Gastrocnemius medialis (tissue), 4 donors: ENCODE measurements around the gene TBX5. TPM values are rescaled to one million over a fixed set of nuclear protein-coding genes. Genes with fewer than 3 reads are reported as not detected.

Source experiments
- ATAC-seq, 2 donors: fragments of 150-250 bp; one replicate each; pipeline ENCODE4 v1.9.1; 2016
- DNase-seq, 2 donors: peaks; one replicate each; pipeline ENCODE4 v3.0.0-alpha.2; 2019
- H3K27ac ChIP-seq, 4 donors: fragments of 200-600 bp; sonication (generic); 1 replicate in 1 of 4; 2 replicates in 3 of 4; pipeline ENCODE4 v1.5.1; 2016 to 2018; ENCODE audit warnings: mild to moderate bottlenecking in 2 of 4, moderate library complexity in 1 of 4
- H3K27me3 ChIP-seq, 3 donors: fragments of 200-600 bp; sonication (generic) in 2 of 3; 1 replicate in 1 of 3; 2 replicates in 2 of 3; pipeline versions ENCODE4 v1.5.1 to v1.6.0; 2016 to 2019; ENCODE audit warnings: mild to moderate bottlenecking in 1 of 3, moderate library complexity in 1 of 3
- H3K36me3 ChIP-seq, 2 donors: fragments of 200-600 bp; sonication (generic) in 1 of 2; one replicate each; pipeline ENCODE4 v1.5.1; 2017 to 2018
- H3K4me1 ChIP-seq, 2 donors: fragments of 200-600 bp; sonication (generic) in 1 of 2; one replicate each; pipeline ENCODE4 v1.5.1; 2016 to 2017; ENCODE audit warnings: mild to moderate bottlenecking in 2 of 2
- H3K4me3 ChIP-seq, 4 donors: fragments of 200-600 bp; sonication (generic) in 3 of 4; 1 replicate in 1 of 4; 2 replicates in 3 of 4; pipeline ENCODE4 v1.5.1; 2016 to 2019; ENCODE audit warnings: mild to moderate bottlenecking in 2 of 4
- H3K9me3 ChIP-seq, 3 donors: fragments of 200-600 bp; sonication (generic) in 2 of 3; 1 replicate in 1 of 3; 2 replicates in 2 of 3; pipeline ENCODE4 v1.5.1; 2016 to 2019
- POLR2A ChIP-seq, 2 donors: fragments of 450-650 bp; IDR thresholded peaks; one replicate each; pipeline ENCODE4 v1.6.1; 2017; ENCODE audit warnings: antibody characterized with exemption in 2 of 2, mild to moderate bottlenecking in 2 of 2, moderate library complexity in 2 of 2
- in situ Hi-C, 4 donors: fragments of 200-750 bp; cut with MboI; loops; one replicate each; pipeline versions ENCODE4 v1.15.0 to v1.8.0; 2017; ENCODE audit warnings: low sequenced_read_pairs in 4 of 4
- intact Hi-C: fragments of 100-400 bp; cut with DNase I; formaldehyde crosslinking; loops from one replicate; pipeline ENCODE4 v1.15.1; 2023; ENCODE audit warnings: low total_unique reads
- total RNA-seq, 4 donors: library from RNA; depleted of rRNA; stranded (reverse); fragments of >200 nt; gene quantifications; one replicate each; pipeline versions ENCODE4 v1.1.0 to v1.2.3, GENCODE V29; 2016
- TF ChIP-seq, protein P1 (sequence below), 5 experiments: fragments of 450-650 bp in 3 of 5; fragments of 200-600 bp in 2 of 5; sonication (generic) in 2 of 5; IDR thresholded peaks in 4 of 5; conservative IDR thresholded peaks in 1 of 5; 1 replicate in 4 of 5; 2 replicates in 1 of 5; pipeline ENCODE4 v1.5.1; 2016 to 2019; ENCODE audit warnings: antibody characterized with exemption in 5 of 5, mild to moderate bottlenecking in 3 of 5, moderate library complexity in 3 of 5

TBX5 gene
- total RNA-seq, 4 donors from 2014 or later, result not detected

DNA sequence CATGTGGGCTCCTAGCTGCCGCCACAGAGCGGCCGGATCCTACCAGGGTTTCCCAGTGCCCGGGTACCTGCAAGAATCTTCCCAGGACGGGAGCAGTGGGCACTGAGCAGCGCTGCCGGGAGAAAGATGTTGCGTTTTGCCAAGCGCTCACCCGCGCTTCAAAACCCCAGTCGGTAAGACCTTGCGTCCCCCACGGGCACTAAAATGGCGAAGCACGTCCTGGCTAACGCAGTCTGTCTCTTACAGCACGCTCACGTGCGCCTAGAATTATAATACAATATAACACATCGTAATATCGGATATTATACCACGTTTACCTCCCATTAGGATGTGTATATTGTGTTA is 35.1 kb upstream of the TBX5 start:
- in situ Hi-C loops, result no loop called here
- no peak for TF ChIP-seq POLR2A (IDR thresholded peaks at IDR 0.05)
- TF ChIP-seq, protein P1, sequence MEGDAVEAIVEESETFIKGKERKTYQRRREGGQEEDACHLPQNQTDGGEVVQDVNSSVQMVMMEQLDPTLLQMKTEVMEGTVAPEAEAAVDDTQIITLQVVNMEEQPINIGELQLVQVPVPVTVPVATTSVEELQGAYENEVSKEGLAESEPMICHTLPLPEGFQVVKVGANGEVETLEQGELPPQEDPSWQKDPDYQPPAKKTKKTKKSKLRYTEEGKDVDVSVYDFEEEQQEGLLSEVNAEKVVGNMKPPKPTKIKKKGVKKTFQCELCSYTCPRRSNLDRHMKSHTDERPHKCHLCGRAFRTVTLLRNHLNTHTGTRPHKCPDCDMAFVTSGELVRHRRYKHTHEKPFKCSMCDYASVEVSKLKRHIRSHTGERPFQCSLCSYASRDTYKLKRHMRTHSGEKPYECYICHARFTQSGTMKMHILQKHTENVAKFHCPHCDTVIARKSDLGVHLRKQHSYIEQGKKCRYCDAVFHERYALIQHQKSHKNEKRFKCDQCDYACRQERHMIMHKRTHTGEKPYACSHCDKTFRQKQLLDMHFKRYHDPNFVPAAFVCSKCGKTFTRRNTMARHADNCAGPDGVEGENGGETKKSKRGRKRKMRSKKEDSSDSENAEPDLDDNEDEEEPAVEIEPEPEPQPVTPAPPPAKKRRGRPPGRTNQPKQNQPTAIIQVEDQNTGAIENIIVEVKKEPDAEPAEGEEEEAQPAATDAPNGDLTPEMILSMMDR (IDR thresholded peaks at IDR 0.05 in 4 of 5, conservative IDR thresholded peaks at IDR 0.05 in 1 of 5), result no peak
- no peaks in the 10 kb centered on the region for H3K9me3 ChIP-seq
- H3K36me3 ChIP-seq, result no peaks in the 10 kb centered on the region
- no peak overlapping the region for H3K27ac ChIP-seq
- no peaks in the 10 kb centered on the region for H3K4me1 ChIP-seq
- no peak overlapping the region for H3K4me3 ChIP-seq
- no peak for DNase-seq
- peaks cover 61 to 90% (median 80%) of the 10 kb centered on the region in 3 donors for H3K27me3 ChIP-seq
- intact Hi-C loops, result no loop called here
- ATAC-seq, result no peak

DNA sequence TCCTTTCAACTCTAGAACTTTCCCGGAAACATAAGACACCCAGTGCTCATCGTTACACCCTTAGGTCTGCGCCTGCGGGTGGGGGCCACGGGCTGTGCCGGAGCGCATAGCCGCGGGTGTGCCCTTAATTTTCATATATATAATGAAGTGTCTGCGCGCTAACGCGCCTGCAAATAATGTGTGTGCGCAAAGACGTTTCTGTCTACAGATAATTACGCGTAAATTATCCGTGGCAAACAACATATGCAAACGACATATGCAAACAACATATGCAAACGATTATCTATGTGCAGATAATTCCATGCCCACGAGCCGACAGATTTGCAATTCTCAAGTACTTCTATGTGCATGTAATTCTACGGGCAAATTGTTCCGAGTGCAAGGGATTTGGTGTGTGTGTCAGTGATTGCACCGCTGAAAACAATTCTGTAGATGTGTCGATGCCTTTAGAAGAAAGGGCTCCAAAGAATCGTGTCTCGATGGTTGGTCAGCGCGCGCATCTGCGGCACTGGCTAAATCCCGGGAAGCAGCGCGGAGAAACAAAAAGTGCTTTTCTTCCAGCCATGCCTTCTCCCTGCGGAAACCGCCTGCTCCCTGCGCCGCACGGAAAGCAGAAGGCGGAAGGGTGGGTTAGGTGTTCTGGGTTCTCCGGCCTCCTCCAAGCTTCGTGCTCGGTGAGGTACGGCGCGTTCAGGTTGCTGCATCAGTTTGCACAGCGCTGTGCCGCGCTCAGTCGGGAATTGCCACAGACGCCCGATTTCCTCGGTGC is 34.5 kb upstream of the TBX5 start:
- DNase-seq (no peak), ATAC-seq (no peak)
- intact Hi-C loops (no loop called here), in situ Hi-C loops (no loop called here)
- no peak overlapping the region for H3K27ac ChIP-seq
- H3K4me1 ChIP-seq, result no peaks in the 10 kb centered on the region
- no peaks in the 10 kb centered on the region for H3K36me3 ChIP-seq
- no peaks in the 10 kb centered on the region for H3K9me3 ChIP-seq
- H3K4me3 ChIP-seq, result no peak overlapping the region
- peaks cover 57 to 84% (median 75%) of the 10 kb centered on the region in 3 donors for H3K27me3 ChIP-seq
- TF ChIP-seq POLR2A (IDR thresholded peaks at IDR 0.05), result no peak
- TF ChIP-seq, protein P1 (IDR thresholded peaks at IDR 0.05 in 4 of 5, conservative IDR thresholded peaks at IDR 0.05 in 1 of 5), result no peak

DNA sequence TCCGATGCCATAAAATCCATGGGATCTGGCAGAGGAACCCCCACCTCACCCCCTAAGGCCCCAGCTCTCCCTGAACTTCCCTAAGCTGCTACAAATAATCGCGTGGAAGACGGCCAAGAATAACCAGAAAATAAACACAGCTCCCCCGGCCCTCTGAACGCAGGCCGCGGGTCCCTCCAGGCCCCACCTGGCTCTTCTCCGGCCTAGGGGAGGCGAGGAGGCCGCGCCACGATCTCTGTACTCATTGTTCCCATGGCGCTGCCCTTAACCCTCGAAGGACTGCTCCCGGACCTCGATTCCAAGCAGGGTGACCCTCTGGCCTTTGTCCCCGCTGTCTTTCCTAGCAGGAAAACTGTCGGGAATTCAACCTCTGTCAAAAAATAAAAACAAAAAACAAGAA is 33.9 kb upstream of the TBX5 start:
- Histone ChIP-seq H3K27ac (no peak overlapping the region), H3K4me1 (no peaks in the 10 kb centered on the region), H3K9me3 (no peaks in the 10 kb centered on the region), H3K4me3 (no peak overlapping the region), H3K27me3 (peaks cover 55 to 78% (median 68%) of the 10 kb centered on the region in 3 donors), H3K36me3 (no peaks in the 10 kb centered on the region)
- in situ Hi-C loops (no loop called here), intact Hi-C loops (no loop called here)
- ATAC-seq (no peak), DNase-seq (no peak)
- TF ChIP-seq, protein P1 (IDR thresholded peaks at IDR 0.05 in 4 of 5, conservative IDR thresholded peaks at IDR 0.05 in 1 of 5), result no peak
- TF ChIP-seq POLR2A (IDR thresholded peaks at IDR 0.05), result no peak

DNA sequence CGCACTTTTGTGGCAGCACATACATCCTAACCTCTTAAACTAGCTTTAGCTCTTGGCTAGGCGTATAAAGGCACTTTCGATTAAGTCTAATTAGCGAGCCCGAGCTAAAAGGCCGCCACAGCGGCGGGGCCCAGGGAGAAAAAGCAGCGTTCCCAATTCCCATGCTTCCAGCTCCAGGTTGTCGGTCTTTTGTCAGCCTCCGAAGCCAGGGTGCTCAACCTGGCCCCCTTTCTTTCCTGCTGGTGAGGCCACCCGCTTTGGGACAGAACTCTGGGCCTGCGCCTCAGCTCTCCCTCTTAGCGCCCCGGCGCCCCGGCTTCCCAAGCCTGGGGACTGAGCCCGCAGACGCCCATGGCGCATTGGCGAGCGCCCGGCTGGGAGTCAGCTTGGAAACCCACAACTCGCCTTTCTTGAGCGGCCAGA is 33.3 kb upstream of the TBX5 start:
- no peaks in the 10 kb centered on the region for H3K36me3 ChIP-seq
- ATAC-seq (no peak), DNase-seq (no peak)
- no peaks in the 10 kb centered on the region for H3K9me3 ChIP-seq
- H3K27ac ChIP-seq, result no peak overlapping the region
- peaks cover 52 to 75% (median 63%) of the 10 kb centered on the region in 3 donors for H3K27me3 ChIP-seq
- in situ Hi-C loops, result no loop called here
- intact Hi-C loops, result no loop called here
- no peak overlapping the region for H3K4me3 ChIP-seq
- no peaks in the 10 kb centered on the region for H3K4me1 ChIP-seq
- TF ChIP-seq POLR2A (IDR thresholded peaks at IDR 0.05), result no peak
- TF ChIP-seq, protein P1 (IDR thresholded peaks at IDR 0.05 in 4 of 5, conservative IDR thresholded peaks at IDR 0.05 in 1 of 5), result no peak
